Fibroblast of pulmonary artery (primary cell): ENCODE measurements around the gene RPS27.
"Not testable (repeated sequence)": the region's sequence is repeated elsewhere in the genome, so short reads cannot be mapped to it uniquely, and the experiment has no call there.

Experiments used
- DNase-seq: peaks from one replicate; pipeline ENCODE4 v3.0.0-alpha.2; 2010; ENCODE audit warnings: low read depth
- H3K4me3 ChIP-seq: replicated peaks from 2 replicates; pipeline ENCODE4 v1.5.1; 2011; ENCODE audit warnings: low read depth, mild to moderate bottlenecking, control low read depth, low read length, moderate library complexity
- CTCF ChIP-seq: IDR thresholded peaks from 2 replicates; pipeline ENCODE4 v1.5.1; 2011; ENCODE audit warnings: mild to moderate bottlenecking, control low read depth, low read length, inconsistent platforms; ENCODE audit errors: missing control alignments

Gene RPS27

GRCh38 chr1:154006136-154006535, 15.6 kb downstream of the RPS27 start:
- no peak for TF ChIP-seq CTCF
- no peak overlapping the region for H3K4me3 ChIP-seq
- peak; percentile 34 for DNase-seq

GRCh38 chr1:154012129-154012528, 21.6 kb downstream of the RPS27 start:
- no peak for TF ChIP-seq CTCF
- no peak for DNase-seq
- no peak overlapping the region for H3K4me3 ChIP-seq

DNA sequence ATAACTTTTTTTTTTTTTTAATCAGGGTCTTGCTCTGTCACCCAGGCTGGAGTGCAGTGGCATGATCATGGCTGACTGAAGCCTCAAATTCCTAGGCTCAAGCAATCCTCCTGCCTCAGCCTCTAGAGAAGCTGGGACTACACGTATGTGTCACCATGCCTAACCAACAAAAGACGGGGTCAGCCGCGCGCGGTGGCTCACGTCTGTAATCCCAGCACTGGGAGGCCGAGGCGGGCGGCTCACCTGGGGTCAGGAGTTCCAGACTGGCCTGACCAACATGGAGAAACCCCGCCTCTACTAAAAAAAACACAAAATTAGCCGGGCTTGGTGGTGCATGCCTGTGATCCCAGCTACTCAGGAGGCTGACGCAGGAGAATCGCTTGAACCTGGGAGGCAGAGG, 22.0 kb downstream of the RPS27 start:
- not testable (repeated sequence) for H3K4me3 ChIP-seq, DNase-seq

DNA sequence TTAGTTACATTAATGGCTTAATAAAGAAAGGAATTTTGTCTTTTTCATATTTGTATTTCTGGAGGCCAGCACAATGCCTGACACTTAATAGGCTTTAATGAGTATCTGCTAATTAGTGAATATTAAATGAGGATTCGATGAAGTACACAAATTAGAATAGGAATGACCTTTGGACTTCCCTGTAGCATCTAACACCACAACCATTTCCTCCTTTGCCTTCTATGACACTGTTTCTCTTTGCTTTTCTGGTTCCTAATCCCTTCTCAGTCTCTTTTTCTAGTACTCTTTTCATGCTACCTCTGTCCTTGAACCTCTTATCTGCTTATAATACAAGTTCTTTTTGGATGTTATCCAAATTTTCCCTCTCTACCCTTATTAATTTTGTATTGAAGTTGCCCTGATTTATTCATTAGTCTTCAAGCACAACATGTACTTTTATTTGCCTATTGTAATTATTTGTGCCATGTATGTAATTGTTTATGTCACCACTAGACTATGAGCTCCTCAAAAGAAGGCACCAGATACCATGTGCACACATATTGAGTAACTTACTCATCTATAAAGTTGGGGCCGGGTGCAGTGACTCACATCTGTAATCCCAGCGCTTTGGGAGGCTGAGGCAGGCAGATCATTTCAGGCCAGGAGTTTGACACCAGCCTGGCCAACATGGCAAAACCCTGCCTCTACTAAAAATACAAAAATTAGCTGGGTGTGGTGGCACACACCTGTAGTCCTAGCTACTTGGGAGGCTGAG, 23.8 kb downstream of the RPS27 start:
- peak; percentile 41 for DNase-seq
- TF ChIP-seq CTCF = no peak
- no peak overlapping the region for H3K4me3 ChIP-seq

GRCh38 chr1:154019269-154019668, 28.7 kb downstream of the RPS27 start:
- no peak overlapping the region for H3K4me3 ChIP-seq
- DNase-seq = no peak
- no peak for TF ChIP-seq CTCF

DNA sequence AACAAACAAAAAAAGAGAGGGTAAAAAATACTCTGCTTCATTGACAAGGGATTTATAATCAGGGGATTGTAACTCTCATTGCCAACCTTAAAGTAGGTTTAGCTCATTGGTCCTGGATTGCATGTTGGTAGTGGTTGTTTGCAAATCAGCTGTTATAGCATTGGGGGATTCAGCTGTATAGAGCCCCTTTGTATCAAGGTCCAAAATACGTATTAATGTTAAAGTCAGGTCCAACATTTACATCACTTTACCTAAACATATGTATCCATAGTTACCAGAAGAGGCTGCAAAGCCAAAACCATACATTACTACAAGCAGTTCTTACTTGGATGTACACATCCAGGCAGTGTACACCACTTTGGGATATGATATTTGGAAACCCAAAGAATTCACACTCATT, 29.4 kb downstream of the RPS27 start:
- no peak overlapping the region for H3K4me3 ChIP-seq
- no peak for TF ChIP-seq CTCF
- no peak for DNase-seq

DNA sequence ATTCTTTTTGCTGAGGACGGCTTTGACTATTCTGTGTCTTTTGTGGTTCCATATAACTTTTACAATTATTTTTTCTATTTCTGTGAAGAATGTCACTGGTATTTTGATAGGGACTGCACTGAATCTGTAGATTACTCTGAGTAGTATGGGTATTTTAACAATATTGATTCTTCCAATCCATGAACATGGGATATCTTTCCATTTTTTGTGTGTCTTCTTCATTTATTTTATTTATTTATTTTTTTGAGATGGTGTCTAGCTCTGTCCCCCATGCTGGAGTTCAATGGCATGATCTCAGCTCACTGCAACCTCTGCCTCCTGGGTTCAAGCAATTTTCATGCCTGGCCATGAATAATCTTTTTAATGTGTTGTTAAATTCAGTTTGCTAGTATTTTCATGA, 43.1 kb downstream of the RPS27 start:
- not testable (repeated sequence) for H3K4me3 ChIP-seq, DNase-seq
